HFF-Myc (cell line): ENCODE data around the gene RPP40.

Source experiments
- DNase-seq: peaks from one replicate; pipeline ENCODE4 v3.0.0-alpha.2; 2011; ENCODE audit warnings: low read depth; ENCODE audit errors: extremely low read depth
- H3K4me3 ChIP-seq: replicated peaks from 2 replicates; pipeline ENCODE4 v1.5.1; 2011; ENCODE audit warnings: low read depth, mild to moderate bottlenecking, control low read depth, low read length
- TF ChIP-seq, protein P1 (sequence below): IDR thresholded peaks from 2 replicates; pipeline ENCODE4 v1.5.1; 2012; ENCODE audit warnings: mild to moderate bottlenecking, low read depth, low read length, control low read depth; ENCODE audit errors: missing control alignments

Gene RPP40

DNA sequence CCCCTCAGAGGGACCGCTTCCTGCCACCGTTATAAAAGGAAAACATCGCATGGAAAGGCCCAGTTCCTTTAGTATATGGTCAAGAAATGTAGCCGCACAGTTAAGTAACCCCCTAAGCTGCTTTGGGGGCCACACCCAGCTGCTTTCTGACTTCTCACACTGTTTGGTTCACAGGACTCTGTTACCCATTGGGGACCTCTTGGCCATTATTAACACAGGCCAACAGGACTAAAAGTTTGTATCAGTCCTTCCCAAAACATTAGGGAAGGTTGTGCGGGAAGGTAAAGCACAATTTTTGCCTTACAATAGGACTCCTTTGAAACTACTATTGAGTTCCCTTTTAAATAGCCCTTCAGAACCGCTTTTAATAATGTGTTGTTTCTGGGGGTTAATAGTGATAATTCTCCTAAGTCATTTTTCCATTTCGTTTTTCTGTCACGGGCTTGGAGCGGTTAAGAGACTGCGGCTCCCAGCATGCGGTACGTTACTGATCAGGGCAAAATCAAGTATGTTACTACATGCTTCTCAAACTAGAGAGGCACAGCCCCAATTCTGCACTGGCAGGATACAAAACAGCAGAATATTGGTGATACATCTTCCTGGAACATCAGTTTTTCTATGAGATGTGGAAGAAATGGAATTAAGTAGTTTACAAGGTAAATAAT lies 668 bp upstream of the RPP40 start:
- TF ChIP-seq, protein P1, sequence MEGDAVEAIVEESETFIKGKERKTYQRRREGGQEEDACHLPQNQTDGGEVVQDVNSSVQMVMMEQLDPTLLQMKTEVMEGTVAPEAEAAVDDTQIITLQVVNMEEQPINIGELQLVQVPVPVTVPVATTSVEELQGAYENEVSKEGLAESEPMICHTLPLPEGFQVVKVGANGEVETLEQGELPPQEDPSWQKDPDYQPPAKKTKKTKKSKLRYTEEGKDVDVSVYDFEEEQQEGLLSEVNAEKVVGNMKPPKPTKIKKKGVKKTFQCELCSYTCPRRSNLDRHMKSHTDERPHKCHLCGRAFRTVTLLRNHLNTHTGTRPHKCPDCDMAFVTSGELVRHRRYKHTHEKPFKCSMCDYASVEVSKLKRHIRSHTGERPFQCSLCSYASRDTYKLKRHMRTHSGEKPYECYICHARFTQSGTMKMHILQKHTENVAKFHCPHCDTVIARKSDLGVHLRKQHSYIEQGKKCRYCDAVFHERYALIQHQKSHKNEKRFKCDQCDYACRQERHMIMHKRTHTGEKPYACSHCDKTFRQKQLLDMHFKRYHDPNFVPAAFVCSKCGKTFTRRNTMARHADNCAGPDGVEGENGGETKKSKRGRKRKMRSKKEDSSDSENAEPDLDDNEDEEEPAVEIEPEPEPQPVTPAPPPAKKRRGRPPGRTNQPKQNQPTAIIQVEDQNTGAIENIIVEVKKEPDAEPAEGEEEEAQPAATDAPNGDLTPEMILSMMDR, result no peak
- H3K4me3 ChIP-seq, result peak overlapping the region; percentile 48
- no peak for DNase-seq

DNA sequence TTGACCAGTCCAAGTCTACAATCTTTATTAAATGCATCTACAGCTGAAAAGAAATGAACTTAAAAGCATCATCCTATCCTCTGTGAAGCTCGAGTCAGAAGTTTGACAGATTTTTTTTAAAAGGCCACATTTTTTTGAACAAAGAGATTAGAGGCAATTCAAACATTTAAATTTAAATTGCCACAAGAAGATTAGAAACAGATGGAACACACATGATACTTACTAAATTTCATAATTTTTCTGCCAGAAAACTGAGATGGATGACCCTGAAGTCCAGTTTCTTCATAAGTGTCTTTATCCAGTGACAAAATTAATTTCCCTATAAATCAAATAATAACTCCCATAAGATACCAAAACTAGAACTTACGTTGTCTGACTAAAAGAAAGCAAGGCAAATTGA lies 4.3 kb downstream of the RPP40 start:
- DNase-seq, result no peak
- no peak overlapping the region for H3K4me3 ChIP-seq
- TF ChIP-seq, protein P1, result no peak

DNA sequence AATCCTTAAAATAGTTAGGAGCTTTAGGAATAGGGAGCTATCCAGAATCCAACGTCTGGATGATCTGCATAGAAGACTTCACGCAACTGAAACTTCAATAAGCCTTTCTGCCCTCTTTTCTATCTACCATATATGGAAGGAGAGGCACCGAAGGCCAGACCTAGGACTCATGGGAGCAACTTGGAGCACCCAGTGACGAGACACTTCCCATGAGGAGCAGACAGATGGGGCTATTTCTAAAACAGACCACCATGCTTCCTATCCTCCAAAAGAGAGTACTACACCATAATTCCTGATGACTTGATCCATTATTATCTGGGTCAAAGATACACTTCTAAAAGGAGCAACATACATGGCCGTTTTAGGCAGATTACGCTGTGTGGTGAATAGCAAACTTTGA lies 6.0 kb downstream of the RPP40 start:
- TF ChIP-seq, protein P1, result no peak
- no peak overlapping the region for H3K4me3 ChIP-seq
- no peak for DNase-seq

DNA sequence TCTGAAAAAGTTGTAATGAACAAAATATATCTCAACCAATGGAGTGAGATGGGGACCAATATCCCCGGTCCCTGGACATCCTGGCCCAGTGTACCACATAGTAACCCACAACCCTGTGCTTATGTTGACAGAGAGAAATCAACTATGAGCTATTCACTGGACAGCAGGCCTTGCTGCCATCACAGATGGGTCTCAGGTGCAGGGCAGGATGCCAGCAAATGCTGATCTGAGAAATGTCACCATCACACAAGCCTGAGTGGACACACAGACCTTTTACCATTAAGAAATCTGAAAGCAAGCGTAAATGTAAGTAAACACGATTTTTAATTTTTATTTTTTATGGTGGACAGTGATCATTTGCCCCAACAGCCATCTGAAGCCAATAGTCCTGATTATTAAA lies 9.1 kb downstream of the RPP40 start:
- TF ChIP-seq, protein P1, result no peak
- no peak overlapping the region for H3K4me3 ChIP-seq
- no peak for DNase-seq

DNA sequence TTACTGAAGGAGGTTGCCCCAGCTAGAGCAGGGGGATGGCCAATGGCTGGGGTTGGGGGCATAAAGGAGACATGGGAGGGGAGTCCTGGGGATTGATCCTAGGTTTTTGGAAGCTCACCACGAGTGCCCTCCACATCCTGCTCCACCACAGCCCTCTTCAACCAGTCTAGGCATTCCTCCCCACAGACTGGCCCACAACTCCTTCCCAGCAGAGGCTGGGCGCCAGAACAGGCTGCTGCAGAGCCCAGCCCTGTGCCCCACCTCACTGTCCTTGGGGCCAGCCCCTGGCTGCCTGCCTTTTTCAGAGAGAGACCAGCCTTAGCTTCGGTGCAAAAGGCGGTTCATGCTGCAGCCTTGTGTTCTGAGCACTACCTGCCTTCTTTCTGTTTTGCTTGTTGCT lies 16.4 kb downstream of the RPP40 start:
- no peak for DNase-seq
- TF ChIP-seq, protein P1, result no peak
- no peak overlapping the region for H3K4me3 ChIP-seq

DNA sequence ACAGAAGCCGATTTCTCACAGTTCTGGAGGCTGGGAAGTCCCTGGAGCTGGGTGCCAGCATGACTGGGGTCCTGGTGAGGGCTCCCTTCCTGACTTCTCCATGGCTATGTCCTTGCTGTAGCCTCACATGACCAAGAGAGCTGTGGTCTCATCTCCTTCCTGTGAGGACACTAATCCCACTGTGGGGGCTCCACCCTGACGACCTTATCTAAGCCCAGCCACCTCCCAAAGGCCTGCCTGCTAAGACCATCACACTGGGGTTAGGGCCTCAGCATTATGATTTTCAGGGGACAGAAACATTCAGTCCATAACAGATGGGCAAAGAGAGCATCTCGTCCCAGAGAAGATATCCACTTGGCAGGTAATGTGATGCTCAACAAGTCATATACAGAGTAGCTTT lies 16.8 kb downstream of the RPP40 start:
- H3K4me3 ChIP-seq, result no peak overlapping the region
- TF ChIP-seq, protein P1, result no peak
- DNase-seq, result no peak

DNA sequence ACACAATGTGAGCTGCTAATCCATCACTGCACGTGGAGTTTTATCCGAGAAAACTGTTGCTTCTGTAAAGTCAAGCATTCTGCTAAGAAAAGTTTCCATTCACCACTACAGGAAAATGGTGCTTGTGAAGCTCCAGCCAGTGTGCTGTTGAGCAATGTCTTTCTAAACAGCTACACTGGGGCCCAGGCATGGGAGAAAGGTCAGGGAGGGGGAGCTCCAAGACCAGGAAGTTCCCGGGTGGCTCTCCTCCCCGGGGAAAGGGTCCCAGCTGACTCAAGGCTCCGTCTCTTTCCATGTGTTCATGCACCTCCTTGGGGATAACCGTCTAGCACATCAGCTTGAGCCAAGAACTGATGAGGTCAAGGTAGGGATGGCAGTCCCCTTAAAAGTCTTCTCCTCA lies 20.5 kb downstream of the RPP40 start:
- DNase-seq, result no peak

More for the DNA sequence above, 20.5 kb downstream of the RPP40 start:
- no peak overlapping the region for H3K4me3 ChIP-seq
- TF ChIP-seq, protein P1, result no peak
